Esophagus muscularis mucosa (tissue), 3 donors: ENCODE measurements around the gene PAQR8.

Experiments used
- CTCF ChIP-seq, 3 experiments: fragments of 200-600 bp in 2 of 3; fragments of 450-650 bp in 1 of 3; sonication (generic) in 2 of 3; IDR thresholded peaks; one replicate each; pipeline ENCODE4 v1.5.1; 2017 to 2019; ENCODE audit warnings: antibody characterized with exemption in 3 of 3, mild to moderate bottlenecking in 2 of 3, moderate library complexity in 1 of 3
- POLR2A ChIP-seq: fragments of 450-650 bp; IDR thresholded peaks from one replicate; pipeline ENCODE4 v1.6.1; 2017; ENCODE audit warnings: antibody characterized with exemption, moderate library complexity, mild to moderate bottlenecking, low read depth

DNA sequence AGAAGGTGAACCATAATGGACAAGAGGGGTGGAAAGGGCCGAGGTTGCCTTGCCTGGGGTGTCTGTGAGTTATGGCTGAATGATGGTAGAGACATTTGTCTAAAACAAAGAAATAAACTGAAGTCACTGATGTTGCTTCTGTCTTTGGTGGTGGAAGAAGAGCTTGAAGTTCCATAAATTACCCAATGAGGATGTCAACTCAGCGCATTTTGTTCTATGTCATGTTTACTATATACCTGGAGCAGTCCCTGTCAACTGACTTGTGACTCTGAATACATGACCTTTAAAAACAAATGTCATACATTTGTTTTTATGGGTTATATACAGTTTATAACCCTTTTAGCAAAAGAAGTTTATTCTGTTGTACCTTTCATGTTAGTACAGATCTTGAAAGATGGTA is 60.2 kb downstream of the PAQR8 start:
- TF ChIP-seq CTCF (IDR thresholded peaks at IDR 0.05) (no peak), POLR2A (no peak)
